H1 (cell line): ENCODE measurements around the gene PARD3. TPM values are rescaled to one million over a fixed set of nuclear protein-coding genes. Genes with fewer than 3 reads are reported as not detected.

ENCODE experiments used
- CTCF ChIA-PET: fragments of 300-600 bp; sonication (Branson Sonifier 250); formaldehyde crosslinking; loops from one replicate; lab custom pipeline; 2021; ENCODE audit not compliant: partially characterized antibody; lab: Charles Lee
- POLR2A ChIA-PET: fragments of 300-600 bp; sonication (Branson Sonifier 250); formaldehyde crosslinking; loops from one replicate; lab custom pipeline; 2021; ENCODE audit warnings: inconsistent platforms; ENCODE audit not compliant: partially characterized antibody; lab: Charles Lee
- DNase-seq, 2 experiments: peaks; one replicate each; pipeline versions ENCODE4 v3.0.0 to v3.0.0-alpha.2; 2010 to 2022; ENCODE audit warnings: low spot score in 2 of 2, low read depth in 1 of 2, mixed read lengths in 1 of 2
- FAIRE-seq: peaks from 2 replicates; lab custom pipeline; 2011; peaks lifted over from hg19 to GRCh38; lab: Jason Lieb, UNC
- H2AFZ ChIP-seq: 2 replicates; pipeline ENCODE4 v1.8.1; 2012; ENCODE audit warnings: low read length, inconsistent platforms
- H2AK5ac ChIP-seq: 2 replicates; pipeline ENCODE4 v1.6.1; 2013; ENCODE audit warnings: low read depth, low read length
- H2BK120ac ChIP-seq: replicated peaks from 2 replicates; pipeline ENCODE3; 2013; ENCODE audit warnings: low read depth, low read length, inconsistent platforms
- H2BK12ac ChIP-seq: 2 replicates; pipeline ENCODE4 v1.6.1; 2013; ENCODE audit warnings: low read depth, low read length
- H2BK15ac ChIP-seq: 2 replicates; pipeline ENCODE4 v1.6.1; 2013; ENCODE audit warnings: low read length
- H2BK20ac ChIP-seq: 2 replicates; pipeline ENCODE4 v1.6.1; 2013; ENCODE audit warnings: low read length
- H2BK5ac ChIP-seq: 2 replicates; pipeline ENCODE4 v1.6.1; 2013; ENCODE audit warnings: low read depth, low read length
- H3K14ac ChIP-seq: 2 replicates; pipeline ENCODE4 v1.6.1; 2013; ENCODE audit warnings: inconsistent platforms; ENCODE audit not compliant: insufficient read length
- H3K18ac ChIP-seq: 2 replicates; pipeline ENCODE4 v1.6.1; 2013; ENCODE audit warnings: low read length; ENCODE audit errors: extremely low read depth
- H3K23ac ChIP-seq: 2 replicates; pipeline ENCODE4 v1.6.1; 2013; ENCODE audit warnings: inconsistent platforms; ENCODE audit not compliant: insufficient read length
- H3K23me2 ChIP-seq: 2 replicates; pipeline ENCODE4 v1.6.1; 2013; ENCODE audit warnings: low read depth, low read length
- H3K27ac ChIP-seq: 2 replicates; pipeline ENCODE4 v1.6.1; 2011; ENCODE audit warnings: low read depth, low read length, inconsistent platforms
- H3K27me3 ChIP-seq, 4 experiments: replicated peaks in 1 of 4; 1 replicate in 1 of 4; 2 replicates in 3 of 4; pipeline versions ENCODE4 v1.6.1 to v1.8.1; 2011 to 2013; ENCODE audit warnings: low read length in 3 of 4, mild to moderate bottlenecking in 3 of 4, inconsistent platforms in 2 of 4, mixed read lengths in 2 of 4, moderate library complexity in 1 of 4; ENCODE audit not compliant: control insufficient read depth in 3 of 4, insufficient read depth in 3 of 4; ENCODE audit errors: extremely low read depth in 1 of 4
- H3K36me3 ChIP-seq, 4 experiments: 2 replicates each; pipeline versions ENCODE4 v1.6.1 to v1.8.1; 2011 to 2013; ENCODE audit warnings: mild to moderate bottlenecking in 4 of 4, low read length in 3 of 4, moderate library complexity in 2 of 4, control low read depth in 1 of 4, inconsistent platforms in 1 of 4; ENCODE audit not compliant: insufficient read depth in 4 of 4, control insufficient read depth in 2 of 4
- H3K4ac ChIP-seq: replicated peaks from 2 replicates; pipeline ENCODE3; 2013; ENCODE audit warnings: low read length, low read depth, mixed read lengths, inconsistent platforms; ENCODE audit not compliant: insufficient read length
- H3K4me1 ChIP-seq, 4 experiments: replicated peaks in 1 of 4; 1 replicate in 1 of 4; 2 replicates in 3 of 4; pipeline versions ENCODE4 v1.6.1 to v1.8.1; 2011 to 2013; ENCODE audit warnings: low read length in 3 of 4, inconsistent platforms in 2 of 4, mixed read lengths in 1 of 4; ENCODE audit not compliant: insufficient read depth in 4 of 4, control insufficient read depth in 3 of 4
- H3K4me2 ChIP-seq, 2 experiments: 2 replicates each; pipeline versions ENCODE4 v1.6.1 to v1.8.1; 2011 to 2013; ENCODE audit warnings: low read depth in 2 of 2, low read length in 2 of 2, control low read depth in 1 of 2, inconsistent platforms in 1 of 2, mild to moderate bottlenecking in 1 of 2; ENCODE audit not compliant: insufficient read depth in 1 of 2
- H3K4me3 ChIP-seq, 4 experiments: fragments of 200-600, 300-600 bp in 1 of 4; sonication (generic), shearing (Covaris generic), sonication (Bioruptor Twin) in 1 of 4; 2 replicates each; pipeline versions ENCODE4 v1.5.1 to v1.8.1; 2011 to 2016; ENCODE audit warnings: low read length in 4 of 4, low read depth in 3 of 4, control low read depth in 2 of 4, inconsistent platforms in 2 of 4, mild to moderate bottlenecking in 2 of 4, mixed read lengths in 1 of 4, moderate library complexity in 1 of 4; ENCODE audit not compliant: insufficient read depth in 2 of 4; ENCODE audit errors: extremely low read depth in 1 of 4
- H3K56ac ChIP-seq: replicated peaks from 2 replicates; pipeline ENCODE3; 2013; ENCODE audit warnings: low read depth, mild to moderate bottlenecking, mixed read lengths, low read length, inconsistent platforms; ENCODE audit not compliant: insufficient read length
- H3K79me1 ChIP-seq: 2 replicates; pipeline ENCODE4 v1.6.1; 2013; ENCODE audit warnings: low read depth, low read length, control low read depth
- H3K79me2 ChIP-seq, 2 experiments: 2 replicates each; pipeline versions ENCODE4 v1.6.1 to v1.8.1; 2012 to 2013; ENCODE audit warnings: low read length in 2 of 2, mild to moderate bottlenecking in 2 of 2, inconsistent platforms in 1 of 2; ENCODE audit not compliant: insufficient read depth in 2 of 2, control insufficient read depth in 1 of 2
- H3K9ac ChIP-seq, 4 experiments: replicated peaks in 1 of 4; 1 replicate in 1 of 4; 2 replicates in 3 of 4; pipeline versions ENCODE4 v1.6.1 to v1.8.1; 2011 to 2013; ENCODE audit warnings: low read depth in 3 of 4, low read length in 3 of 4, control low read depth in 2 of 4, mild to moderate bottlenecking in 2 of 4, moderate library complexity in 2 of 4, inconsistent platforms in 1 of 4; ENCODE audit errors: extremely low read depth in 1 of 4
- H3K9me3 ChIP-seq, 2 experiments: 2 replicates each; pipeline versions ENCODE4 v1.6.1 to v1.8.1; 2012 to 2013; ENCODE audit warnings: mild to moderate bottlenecking in 2 of 2, moderate library complexity in 2 of 2, control low read depth in 1 of 2, inconsistent platforms in 1 of 2, low read depth in 1 of 2, low read length in 1 of 2, mixed read lengths in 1 of 2; ENCODE audit not compliant: insufficient read depth in 2 of 2
- H4K20me1 ChIP-seq, 2 experiments: replicated peaks in 1 of 2; 2 replicates each; pipeline versions ENCODE3 to v1.8.1; 2011 to 2013; ENCODE audit warnings: inconsistent platforms in 2 of 2, low read length in 2 of 2, mild to moderate bottlenecking in 1 of 2; ENCODE audit not compliant: insufficient read depth in 2 of 2, control insufficient read depth in 1 of 2
- H4K5ac ChIP-seq: 2 replicates; pipeline ENCODE4 v1.6.1; 2013; ENCODE audit warnings: low read length, low read depth, mixed read lengths, inconsistent platforms; ENCODE audit not compliant: insufficient read length
- H4K8ac ChIP-seq: 2 replicates; pipeline ENCODE4 v1.8.0; 2013; ENCODE audit warnings: mild to moderate bottlenecking, moderate library complexity, low read length, inconsistent platforms; ENCODE audit not compliant: insufficient read depth; ENCODE audit errors: extremely low read depth
- H4K91ac ChIP-seq: replicated peaks from 2 replicates; pipeline ENCODE3; 2013; ENCODE audit warnings: low read length, mixed read lengths, inconsistent platforms; ENCODE audit not compliant: insufficient read length
- CHD2 ChIP-seq: IDR thresholded peaks from 2 replicates; pipeline ENCODE4 v1.6.1; 2012; ENCODE audit warnings: low read length, improper control_type of control experiment
- CREB1 ChIP-seq: IDR thresholded peaks from 2 replicates; pipeline ENCODE4 v1.6.1; 2012; ENCODE audit warnings: inconsistent platforms
- EGR1 ChIP-seq: IDR thresholded peaks from 2 replicates; pipeline ENCODE4 v1.6.1; 2011; ENCODE audit warnings: low read depth, low read length, borderline replicate concordance
- MAX ChIP-seq: IDR thresholded peaks from 2 replicates; pipeline ENCODE4 v1.6.1; 2012; ENCODE audit warnings: inconsistent platforms
- RAD21 ChIP-seq, 2 experiments: IDR thresholded peaks in 1 of 2; conservative IDR thresholded peaks in 1 of 2; 2 replicates each; pipeline ENCODE4 v1.6.1; 2011; ENCODE audit warnings: low read depth in 2 of 2, low read length in 2 of 2, improper control_type of control experiment in 1 of 2, inconsistent platforms in 1 of 2, mild to moderate bottlenecking in 1 of 2, moderate library complexity in 1 of 2
- RXRA ChIP-seq: IDR thresholded peaks from 2 replicates; pipeline ENCODE4 v1.6.1; 2011; ENCODE audit warnings: low read depth, mild to moderate bottlenecking, low read length, moderate library complexity; ENCODE audit not compliant: insufficient read depth
- SP1 ChIP-seq: IDR thresholded peaks from 2 replicates; pipeline ENCODE4 v1.6.1; 2011; ENCODE audit warnings: low read depth, low read length
- TAF1 ChIP-seq: IDR thresholded peaks from 2 replicates; pipeline ENCODE4 v1.6.1; 2011; ENCODE audit warnings: mild to moderate bottlenecking, low read depth, low read length
- TCF12 ChIP-seq: IDR thresholded peaks from 2 replicates; pipeline ENCODE4 v1.6.1; 2011; ENCODE audit warnings: low read depth, mild to moderate bottlenecking, low read length
- TEAD4 ChIP-seq: IDR thresholded peaks from 2 replicates; pipeline ENCODE4 v1.6.1; 2012; ENCODE audit warnings: low read depth, low read length, inconsistent platforms, mixed read lengths
- WGBS, 2 experiments: shearing (Covaris generic) in 1 of 2; methylation state at CpG; one replicate each; pipeline versions ENCODE4 v1.1.6 to v1.1.7; 2013 to 2015; ENCODE audit warnings: low lambda C conversion rate in 2 of 2, mixed read lengths in 2 of 2, inconsistent platforms in 1 of 2, low coverage in 1 of 2, missing lambda C conversion rate in 1 of 2; ENCODE audit not compliant: insufficient replicate concordance in 2 of 2, insufficient coverage in 1 of 2, insufficient read length in 1 of 2; ENCODE audit errors: extremely low coverage in 1 of 2, missing lambda C conversion rate in 1 of 2; 5-methylcytosine and 5-hydroxymethylcytosine counted together
- polyA plus RNA-seq, 7 experiments: library from polyadenylated mRNA; depleted of rRNA in 3 of 7; stranded (reverse) in 5 of 7; unstranded in 2 of 7; fragments of >200 nt in 5 of 7; fragments of 200-250 nt in 2 of 7; gene quantifications; 1 replicate in 5 of 7; 2 replicates in 1 of 7; 4 replicates in 1 of 7; pipeline versions ENCODE4 v1.2.1 to v1.2.3, GENCODE V29; 2011 to 2013; ENCODE audit warnings: missing spikeins in 2 of 7, mixed read lengths in 2 of 7
- total RNA-seq: library from RNA; stranded (reverse); fragmentation: NEBNext Ultra II Directional; extraction: Animal tissue kit (Norgen Biotek cat#: 25700); gene quantifications from 2 replicates; pipeline ENCODE4 v1.2.1, GENCODE V29; 2021

The PARD3 gene
- total and polyA plus RNA-seq, 2 of the 8 experiments (the other 6 are each of a cell fraction or from before 2014, with no cell fraction given) = 19.7 to 49.1 TPM

- no peaks in the 10 kb centered on the region; the same call in 1 of the 2 replicates for H3K79me1 ChIP-seq
- H2AK5ac ChIP-seq = no peak overlapping the region
- no peak overlapping the region for H2AFZ ChIP-seq
- no peak overlapping the region for H4K8ac ChIP-seq
- H2BK20ac ChIP-seq = no peak overlapping the region
- H3K14ac ChIP-seq = no peak overlapping the region
- no peak overlapping the region for H2BK12ac ChIP-seq
- H3K18ac ChIP-seq = no peak overlapping the region
- H2BK15ac ChIP-seq = no peak overlapping the region
- no peak overlapping the region for H4K5ac ChIP-seq
- POLR2A ChIA-PET = no interaction called here
- no peaks in the 10 kb centered on the region for H3K9me3 ChIP-seq
- H3K23me2 ChIP-seq = no peaks in the 10 kb centered on the region
- no peak overlapping the region for H3K56ac ChIP-seq
- no peak overlapping the region for H3K9ac ChIP-seq
- no peak overlapping the region for H3K4me2 ChIP-seq
- CTCF ChIA-PET = no interaction called here
- no peak overlapping the region for H3K27ac ChIP-seq
- TF ChIP-seq CREB1 = no peak
- TF ChIP-seq CHD2 = no peak
- no peak for TF ChIP-seq EGR1
- TF ChIP-seq TEAD4 = no peak
- no peak for TF ChIP-seq TAF1
- no peak for TF ChIP-seq RAD21 (IDR thresholded peaks at IDR 0.05 in 1 of 2, conservative IDR thresholded peaks at IDR 0.05 in 1 of 2; ENCODE audit: low read depth in 2 of 2, low read length in 2 of 2)
- no peak for TF ChIP-seq RXRA
- no peak for TF ChIP-seq MAX
- TF ChIP-seq SP1 = no peak
- no peak for TF ChIP-seq TCF12
- no peak overlapping the region for H3K23ac ChIP-seq
- no peak overlapping the region for H2BK5ac ChIP-seq
- no peak overlapping the region for H3K4me3 ChIP-seq
- no peak overlapping the region for H4K91ac ChIP-seq
- no peak overlapping the region for H3K4ac ChIP-seq
- FAIRE-seq (no peak), DNase-seq (no peak)
- peaks cover 0 to 8% (median 6%) of the 10 kb centered on the region in 4 experiments; a peak in 3 of 7 replicates for H3K4me1 ChIP-seq
- H2BK120ac ChIP-seq = no peak overlapping the region
- H3K79me2 ChIP-seq = peaks cover 0 to 66% of the 10 kb centered on the region in 2 experiments; a peak in 2 of 4 replicates
- peaks cover 0 to 2% of the 10 kb centered on the region in 2 experiments for H4K20me1 ChIP-seq
- no peaks in the 10 kb centered on the region for H3K36me3 ChIP-seq
- WGBS, 2 experiments = 70% methylated on average over 2 of the region's 2 CpGs; no CpG with 5 or more reads in 1 of the 2 experiments
- H3K27me3 ChIP-seq = no peaks in the 10 kb centered on the region
These were observed 229.5 kb downstream of the PARD3 start for GRCh38 chr10:34585422-34586112.
